Effector CD4-positive, alpha-beta T cell (primary cell): Measurements from ENCODE around the gene BACH2.
"Not testable (repeated sequence)": the region's sequence is repeated elsewhere in the genome, so short reads cannot be mapped to it uniquely, and the experiment has no call there.

Experiments
- DNase-seq: peaks from one replicate; pipeline ENCODE4 v3.0.0-alpha.2; 2020

The BACH2 gene

DNA sequence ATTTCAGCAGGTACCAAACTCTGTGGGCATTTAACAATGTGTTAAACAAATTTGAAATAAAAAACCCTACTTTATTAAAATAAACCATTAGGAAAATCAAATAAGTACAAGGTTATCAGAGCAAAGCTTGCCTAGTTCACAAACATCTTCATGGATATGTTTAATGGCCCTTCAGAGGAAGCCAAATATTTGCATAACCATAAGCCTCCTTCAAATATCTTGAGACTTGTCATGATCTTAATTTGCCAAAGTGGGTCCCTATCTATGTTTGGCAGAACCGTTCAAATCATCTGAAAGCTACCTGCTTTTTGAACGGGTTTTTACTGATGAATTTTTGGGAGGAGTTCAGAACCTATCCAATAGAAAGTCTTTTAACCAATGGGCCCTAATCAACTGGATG lies 176.3 kb downstream of the BACH2 start:
- DNase-seq = no peak

DNA sequence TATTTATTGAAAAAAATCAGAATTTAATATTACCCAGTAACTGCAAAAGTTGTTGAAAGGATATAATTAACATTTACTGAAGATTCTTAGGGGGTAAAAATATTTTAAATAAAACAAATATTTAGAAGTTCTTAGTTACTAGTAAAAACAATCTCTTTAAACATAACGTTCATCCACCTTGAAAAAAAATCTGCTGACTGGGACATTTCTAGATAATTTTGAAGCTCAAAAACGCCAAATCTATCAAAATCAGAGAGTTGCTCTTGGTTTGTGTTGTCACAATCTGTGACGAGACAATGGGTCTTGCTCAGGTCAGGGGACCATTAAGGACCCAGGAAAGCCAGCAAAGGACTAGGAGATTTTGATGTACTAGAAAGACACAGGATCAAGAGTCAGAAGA lies 177.0 kb downstream of the BACH2 start:
- DNase-seq = no peak

DNA sequence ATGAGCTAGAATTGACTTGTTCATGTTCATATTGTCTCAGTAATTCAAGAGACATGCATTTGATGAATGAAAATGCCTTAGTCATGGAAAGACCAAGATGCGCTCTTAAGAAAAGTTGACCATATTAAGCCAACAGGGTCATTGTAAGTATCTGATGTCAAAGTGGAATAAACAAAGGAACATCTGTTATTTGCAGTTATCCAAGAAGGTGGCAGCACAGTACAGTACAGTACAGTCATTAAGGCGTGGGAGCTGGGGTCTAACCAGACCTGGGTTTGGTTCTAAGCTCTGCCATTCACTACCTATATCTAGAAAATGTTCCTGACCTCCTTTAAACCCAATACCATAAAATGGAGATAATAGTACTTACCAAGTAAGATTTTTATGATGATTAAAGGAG lies 178.1 kb downstream of the BACH2 start:
- DNase-seq = no peak

DNA sequence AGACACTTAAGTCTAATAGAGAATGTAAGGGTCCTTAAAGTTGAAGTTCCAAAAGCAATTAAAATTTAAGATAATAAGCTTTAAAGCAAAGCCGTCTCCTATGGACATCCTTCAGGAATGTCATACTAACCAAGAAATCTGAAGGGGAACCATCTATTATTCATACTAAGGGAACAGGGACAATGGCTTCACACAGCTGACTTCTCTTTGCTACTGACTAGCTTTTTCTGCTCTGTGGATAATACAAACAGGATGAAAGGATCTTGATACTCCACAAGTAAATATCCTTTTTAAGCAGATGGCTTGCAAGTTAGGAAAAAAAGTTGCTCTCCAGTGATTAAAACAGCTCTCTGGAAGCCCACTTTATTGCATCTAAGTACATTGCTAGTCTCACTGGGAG lies 178.6 kb downstream of the BACH2 start:
- DNase-seq = no peak

DNA sequence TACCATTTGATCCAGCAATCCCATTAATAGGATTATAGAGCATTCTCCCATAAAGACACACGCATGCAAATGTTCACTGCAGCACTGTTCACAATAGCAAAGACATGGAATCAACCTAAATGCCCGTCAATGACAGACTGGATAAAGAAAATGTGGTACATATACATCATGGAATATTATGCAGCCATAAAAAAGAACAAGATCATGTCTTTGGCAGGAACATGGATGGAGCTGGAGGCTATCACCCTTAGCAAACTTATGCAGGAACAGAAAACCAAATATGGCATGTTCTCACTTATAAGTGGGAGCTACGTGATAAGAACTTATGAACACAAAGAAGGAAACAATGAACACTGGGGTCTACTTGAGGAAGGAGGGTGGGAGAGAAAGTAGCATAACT lies 180.5 kb downstream of the BACH2 start:
- DNase-seq = not testable (repeated sequence)

DNA sequence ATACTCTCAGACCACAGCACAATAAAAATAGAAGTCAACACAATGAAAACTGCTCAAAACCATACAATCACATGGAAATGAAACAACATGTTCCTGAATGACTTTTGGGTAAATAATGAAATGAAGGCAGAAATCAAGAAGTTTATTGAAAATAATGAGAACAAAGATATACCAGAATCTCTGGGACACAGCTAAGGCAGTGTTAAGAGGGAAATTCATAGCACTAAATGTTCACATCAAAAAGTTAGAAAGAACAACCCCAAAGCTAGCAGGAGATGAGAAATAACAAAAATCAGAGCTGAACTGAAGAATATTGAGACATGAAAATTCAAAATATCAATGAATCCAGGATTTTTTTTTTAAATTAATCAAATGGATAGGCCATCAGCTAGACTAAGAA lies 183.3 kb downstream of the BACH2 start:
- DNase-seq = no peak

DNA sequence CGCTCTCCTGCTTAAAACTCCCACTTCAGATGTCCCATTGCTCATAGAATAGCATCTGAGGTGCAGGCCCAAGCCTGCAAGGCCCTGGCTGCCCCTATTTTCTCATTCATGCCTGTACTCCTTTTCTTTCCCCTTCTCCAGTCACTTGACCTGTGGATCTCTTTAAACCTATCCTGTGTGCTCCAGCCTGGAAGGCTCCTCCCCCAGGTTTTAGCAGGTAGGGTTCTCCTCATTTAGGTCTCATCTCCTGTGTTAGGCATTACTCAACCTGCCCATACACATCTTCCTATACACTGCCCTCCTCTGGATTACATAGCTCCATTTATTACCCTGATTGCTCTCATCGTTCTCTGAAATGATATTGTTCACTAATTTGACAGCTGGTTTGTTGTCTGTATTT lies 185.3 kb downstream of the BACH2 start:
- DNase-seq = no peak

DNA sequence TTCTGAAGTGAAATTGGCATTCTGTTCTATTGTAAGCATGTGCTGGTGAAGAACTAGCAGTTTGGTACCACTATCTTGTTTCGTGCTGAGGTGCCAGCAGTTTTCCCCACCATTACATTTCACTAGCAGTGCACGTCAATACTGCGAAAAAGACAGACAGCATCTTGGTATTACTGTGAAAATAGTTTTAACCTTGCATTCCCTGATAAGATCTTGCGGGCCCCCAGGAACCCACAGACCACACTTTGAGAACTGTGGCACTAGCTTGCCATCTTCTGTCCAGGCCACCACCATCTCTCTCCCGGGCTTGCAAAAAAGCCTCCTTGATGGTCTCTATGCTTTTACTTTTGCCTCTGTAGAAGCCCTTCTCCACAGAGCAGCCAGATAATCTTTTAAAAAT lies 185.7 kb downstream of the BACH2 start:
- DNase-seq = peak; percentile 46

DNA sequence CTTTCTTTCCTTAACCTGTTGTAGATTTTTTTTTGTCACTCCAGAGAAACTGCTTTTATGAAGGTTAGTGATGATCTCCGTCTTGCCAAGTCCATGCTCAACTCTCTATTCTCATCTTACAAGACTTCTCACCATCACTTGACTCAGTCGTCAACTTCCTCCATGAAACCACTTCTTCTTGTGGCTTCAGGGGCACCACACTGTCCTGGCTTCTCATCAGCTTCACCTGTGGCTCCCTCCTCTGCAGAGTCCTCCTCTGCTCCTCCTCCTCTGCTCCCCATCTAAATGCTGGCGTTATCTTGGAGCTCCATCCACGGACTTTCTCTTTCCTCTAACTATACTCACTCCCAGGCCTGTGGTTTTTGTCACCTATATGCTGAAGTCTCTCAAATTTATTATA lies 187.5 kb downstream of the BACH2 start:
- DNase-seq = no peak

DNA sequence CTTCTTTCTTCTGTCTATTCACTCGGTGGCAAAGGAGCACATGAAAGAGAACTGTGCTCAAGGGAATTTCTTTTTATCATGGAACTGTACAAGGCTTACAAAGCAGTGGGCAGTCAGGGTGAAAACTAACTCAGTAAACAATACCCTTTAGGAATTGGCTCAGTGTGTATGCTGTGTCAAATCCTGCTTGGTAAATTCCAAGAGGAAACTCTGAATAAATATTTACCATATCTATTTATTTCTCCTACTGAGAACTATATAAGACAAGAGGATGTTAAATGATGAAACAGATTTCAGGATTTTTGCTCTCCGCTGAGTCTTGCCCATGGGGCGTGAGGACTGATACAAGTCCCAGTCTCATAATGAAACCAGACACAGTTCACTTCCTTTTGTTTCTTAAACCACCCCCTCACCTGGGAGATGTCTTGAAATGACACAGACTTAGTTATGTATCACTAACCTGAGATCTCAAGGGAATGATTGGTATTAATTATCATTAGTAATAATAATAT lies 188.8 kb downstream of the BACH2 start:
- no peak for DNase-seq

DNA sequence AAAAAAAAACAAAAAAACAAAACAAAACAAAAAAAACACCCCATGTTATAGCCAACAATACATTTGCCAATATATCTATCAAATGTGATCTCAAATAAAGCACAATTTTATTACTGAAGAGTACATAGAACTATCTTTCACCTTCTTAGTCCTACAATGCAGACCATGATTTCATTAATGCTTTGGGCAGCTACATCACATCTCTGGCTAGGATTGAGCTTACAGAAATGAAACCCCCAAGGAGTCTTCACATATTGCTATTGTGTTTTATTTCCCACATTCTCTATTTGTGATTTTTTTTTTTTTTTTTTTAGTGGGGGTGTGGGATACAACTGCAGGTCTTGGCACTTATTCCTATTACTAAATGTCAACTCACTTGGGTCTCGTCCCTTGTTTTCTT lies 189.3 kb downstream of the BACH2 start:
- DNase-seq = no peak

DNA sequence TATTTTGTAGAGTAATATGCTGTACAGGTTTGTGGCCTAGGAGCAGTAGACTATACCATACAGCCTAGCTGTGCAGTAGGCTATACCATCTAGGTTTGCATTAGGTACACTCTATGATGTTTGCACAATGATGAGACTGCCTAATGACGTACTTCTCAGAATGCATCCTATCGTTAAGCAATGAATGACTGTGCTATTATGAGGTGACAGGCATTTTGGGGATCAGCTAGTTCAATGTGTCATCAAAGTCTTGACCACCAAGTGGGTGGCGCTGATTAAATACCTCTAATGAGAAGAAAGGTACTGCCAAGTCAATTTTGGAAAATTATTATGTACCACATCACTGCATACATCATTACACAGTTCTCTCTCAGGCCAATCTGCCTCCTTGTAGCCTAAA lies 190.2 kb downstream of the BACH2 start:
- no peak for DNase-seq

DNA sequence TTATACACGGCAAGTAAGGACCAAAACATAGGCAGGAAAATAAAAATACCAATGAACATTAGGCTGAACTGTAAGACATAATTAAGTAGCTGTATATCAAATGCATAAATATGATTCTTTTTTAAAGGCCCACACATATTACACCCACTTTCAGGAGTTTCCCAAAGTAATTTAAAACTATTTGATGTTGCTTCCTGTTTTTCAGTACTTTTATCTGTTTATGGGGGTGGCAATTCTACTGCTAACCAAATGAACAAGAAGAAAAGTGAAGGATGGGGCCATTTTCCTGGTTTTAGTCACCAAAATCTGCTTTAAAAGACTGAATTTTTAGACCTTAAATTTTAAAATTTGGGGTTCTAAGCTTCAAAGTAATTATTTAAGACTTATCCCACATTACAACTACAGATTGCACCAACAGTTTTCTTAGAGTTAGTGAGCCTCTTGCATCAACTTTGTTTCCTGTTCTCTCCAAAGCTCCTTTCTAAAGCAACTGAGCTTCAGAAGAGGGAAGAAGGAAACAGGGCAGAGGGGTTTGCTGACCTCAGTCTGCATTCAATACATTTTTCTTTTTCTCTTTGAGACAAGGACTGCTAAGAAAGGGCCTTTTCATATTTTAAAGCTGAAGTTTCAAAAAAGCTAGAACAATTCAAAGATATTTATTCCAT lies 191.0 kb downstream of the BACH2 start:
- DNase-seq = no peak

DNA sequence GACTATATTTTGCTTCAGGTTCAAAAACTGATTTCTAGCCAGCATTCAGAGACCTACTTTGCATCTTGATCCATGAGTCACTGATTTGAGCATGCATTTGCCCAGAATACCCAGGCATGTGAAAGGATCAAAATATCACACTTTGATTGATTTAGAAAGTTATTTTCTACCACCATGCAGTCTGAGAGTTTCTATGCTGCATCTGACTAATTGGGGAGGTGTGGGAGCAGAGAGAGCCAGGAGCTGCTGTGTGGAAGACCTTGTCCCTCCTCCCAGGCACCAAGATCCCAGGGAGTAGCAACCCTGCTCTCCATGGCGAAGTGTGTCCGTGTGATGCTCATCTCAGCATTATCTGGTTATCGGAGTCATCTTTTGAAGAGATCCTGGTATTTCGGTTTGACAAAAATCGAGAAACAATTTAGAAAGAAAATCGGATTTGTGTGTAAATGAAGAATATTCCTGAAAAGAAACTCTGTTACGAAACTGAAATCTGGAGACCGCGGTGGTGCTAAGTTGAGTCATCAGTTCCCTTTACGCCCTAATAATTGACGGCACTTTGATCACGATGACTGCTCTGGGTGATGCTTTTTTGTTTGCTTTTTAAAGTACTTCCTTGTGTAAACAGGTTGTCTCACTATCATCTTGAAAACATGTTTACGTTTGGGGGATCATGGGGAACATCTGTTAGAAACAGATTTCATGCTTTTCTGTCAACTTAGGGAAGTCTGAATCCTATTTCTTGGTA lies 193.4 kb downstream of the BACH2 start:
- no peak for DNase-seq

DNA sequence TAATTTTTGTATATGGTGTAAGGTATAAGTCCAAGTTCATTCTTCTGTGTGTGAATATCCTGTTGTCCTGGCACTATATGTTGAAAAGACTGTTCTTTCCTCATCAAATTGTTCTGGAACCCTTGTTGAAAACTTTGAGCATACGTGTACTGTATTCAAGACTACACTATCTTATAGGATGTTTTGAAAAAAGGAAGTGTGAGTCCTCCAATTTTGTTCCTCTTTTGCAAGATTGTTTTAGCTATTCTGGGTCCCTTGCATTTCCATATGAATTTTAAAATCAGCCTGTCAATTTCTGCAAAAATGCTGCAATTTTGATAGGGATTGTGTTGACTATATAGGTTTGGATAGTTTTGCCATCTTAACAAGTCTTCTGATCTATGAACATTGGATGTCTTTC lies 195.2 kb downstream of the BACH2 start:
- no peak for DNase-seq

DNA sequence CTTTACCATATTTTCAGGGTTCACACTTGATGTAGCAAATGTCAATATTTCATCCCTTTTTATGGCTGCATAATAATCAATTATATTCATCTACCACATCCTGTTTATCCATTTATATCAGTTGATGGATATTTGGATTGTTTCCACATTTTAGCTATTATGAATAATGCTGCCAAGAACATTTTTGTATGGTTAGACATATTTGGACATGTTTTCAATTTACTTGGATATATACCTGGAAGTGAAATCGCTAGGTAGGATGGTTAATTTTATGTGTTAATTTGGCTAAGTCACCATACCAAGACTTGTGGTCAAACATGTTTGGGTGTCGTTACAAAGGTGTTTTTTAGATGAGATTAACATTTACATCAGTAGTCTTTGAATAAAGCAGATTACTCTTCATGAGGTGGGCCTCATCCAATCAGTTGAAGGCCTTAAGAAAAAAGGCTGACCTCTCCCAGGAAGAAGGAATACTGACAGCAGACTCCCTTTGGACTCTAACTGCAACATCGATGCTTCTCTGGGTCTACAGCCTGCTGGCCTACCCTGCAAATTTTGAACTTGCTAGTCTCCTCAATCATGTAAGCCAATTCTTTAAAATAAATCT lies 196.5 kb downstream of the BACH2 start:
- DNase-seq = no peak

DNA sequence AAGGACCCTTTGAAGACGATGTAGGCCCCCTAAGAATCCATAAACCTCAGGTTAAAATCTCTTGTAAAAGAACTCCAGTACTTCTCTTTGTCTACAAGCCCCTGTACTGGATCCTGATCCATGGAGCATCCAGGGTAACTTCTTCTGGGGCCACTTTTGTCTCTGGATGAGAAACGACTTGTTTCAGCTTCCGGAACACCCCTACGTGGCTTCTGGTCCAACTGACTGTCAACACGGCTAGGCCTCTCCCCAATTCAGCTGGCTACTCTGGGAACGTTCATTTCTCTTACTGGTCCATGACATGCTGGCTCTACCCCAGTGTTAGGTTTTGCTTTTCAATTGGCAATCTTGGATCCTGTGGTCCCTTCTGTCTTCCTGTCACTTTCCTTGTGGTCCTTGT lies 198.0 kb downstream of the BACH2 start:
- DNase-seq = no peak

DNA sequence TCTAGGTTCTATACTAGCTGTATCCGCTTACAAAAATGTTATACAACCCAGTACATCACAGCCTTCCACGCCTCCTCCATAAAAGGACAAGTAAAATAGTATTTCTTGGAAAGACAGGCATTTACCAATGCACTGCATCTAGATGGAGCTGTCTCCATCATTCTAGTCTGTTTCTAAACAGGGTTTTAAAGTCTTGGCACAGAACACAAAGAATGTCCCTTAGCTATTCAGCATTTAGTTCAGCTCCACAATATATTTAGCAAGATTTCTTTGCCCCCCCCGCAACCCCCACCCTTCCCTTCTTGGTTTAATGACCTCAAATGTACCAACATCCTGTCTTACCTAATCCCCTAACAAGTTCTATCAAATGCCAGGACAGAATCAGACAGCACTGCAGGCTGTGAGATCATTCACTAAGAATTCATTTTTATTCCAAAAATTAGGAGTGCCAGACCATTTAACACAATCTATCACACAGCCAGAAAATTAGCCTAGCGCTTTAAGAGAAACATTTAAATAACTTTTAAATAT lies 198.6 kb downstream of the BACH2 start:
- DNase-seq = no peak

DNA sequence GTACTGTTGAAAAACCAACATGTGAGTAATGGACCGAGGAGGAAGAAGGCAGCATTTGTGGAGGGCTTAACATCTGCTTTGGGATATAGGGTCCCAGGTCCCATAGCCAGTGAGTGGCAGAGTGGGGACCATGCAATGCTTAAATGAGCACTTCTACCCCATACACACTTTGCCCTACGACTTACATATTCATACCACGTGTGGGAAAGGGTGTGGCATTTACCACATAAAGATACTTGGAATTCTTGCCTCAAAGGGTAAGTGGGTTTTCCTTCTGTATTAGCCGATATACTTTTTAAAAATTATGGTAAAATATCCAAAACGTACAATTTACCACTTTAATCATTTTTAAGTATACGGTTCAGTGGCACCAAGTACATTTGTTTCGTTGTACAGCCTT lies 199.3 kb downstream of the BACH2 start:
- DNase-seq = no peak

DNA sequence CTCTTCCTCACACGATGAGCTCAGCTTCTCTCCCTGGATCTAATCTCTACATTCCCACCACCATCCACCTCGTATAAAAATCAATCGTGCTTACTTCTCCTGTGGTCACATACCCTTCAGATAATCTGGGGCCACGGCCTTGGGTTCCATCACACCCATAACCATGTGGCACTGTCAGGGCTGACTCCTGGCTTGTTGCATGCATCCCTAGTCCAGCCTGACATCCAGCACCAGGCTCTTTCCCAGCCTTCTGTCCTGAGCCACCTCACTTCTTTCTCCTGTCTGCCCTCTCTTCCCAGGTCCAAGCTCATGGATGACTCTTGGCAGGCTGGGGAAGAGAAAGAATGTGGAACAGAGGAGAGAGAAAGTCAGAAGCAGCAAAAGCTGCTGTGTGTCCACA lies 199.8 kb downstream of the BACH2 start:
- no peak for DNase-seq

DNA sequence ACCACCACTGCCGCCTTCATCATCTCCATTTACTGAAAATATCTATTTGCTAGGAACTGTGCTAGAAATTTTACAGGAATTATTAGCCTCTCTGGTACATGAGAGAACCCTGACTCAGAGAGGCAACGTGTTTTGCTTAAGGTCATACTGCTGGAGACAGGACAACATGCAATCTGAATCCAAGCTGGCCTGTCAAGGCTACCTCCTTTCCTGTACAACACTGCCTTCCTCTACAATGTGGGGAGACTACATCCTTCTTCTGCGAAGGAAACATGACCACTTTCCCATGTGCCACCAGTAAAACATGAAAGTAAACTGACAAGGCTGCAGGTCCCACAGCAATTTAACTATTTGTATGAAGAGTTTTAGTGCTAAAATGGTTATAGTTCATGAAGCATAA lies 200.9 kb downstream of the BACH2 start:
- DNase-seq = no peak

DNA sequence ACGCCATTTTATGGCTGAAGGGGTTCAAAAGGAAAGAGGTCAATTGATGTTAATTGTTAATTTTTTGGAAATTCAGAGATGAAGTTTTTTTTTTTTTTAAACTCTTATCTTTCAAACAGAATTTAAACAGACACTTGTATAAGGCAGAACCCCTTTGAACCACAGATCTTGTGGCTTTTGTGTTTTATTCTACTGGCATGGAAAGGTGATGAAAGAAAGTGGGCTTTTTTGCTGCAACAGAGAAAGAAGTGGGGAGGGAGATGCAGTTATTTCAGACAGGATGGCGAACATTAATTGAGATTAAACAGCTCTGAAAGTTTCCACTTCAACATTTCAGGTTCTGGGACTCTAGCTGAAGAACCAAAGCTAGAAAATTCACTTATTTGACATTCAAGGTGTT lies 201.5 kb downstream of the BACH2 start:
- DNase-seq = no peak

DNA sequence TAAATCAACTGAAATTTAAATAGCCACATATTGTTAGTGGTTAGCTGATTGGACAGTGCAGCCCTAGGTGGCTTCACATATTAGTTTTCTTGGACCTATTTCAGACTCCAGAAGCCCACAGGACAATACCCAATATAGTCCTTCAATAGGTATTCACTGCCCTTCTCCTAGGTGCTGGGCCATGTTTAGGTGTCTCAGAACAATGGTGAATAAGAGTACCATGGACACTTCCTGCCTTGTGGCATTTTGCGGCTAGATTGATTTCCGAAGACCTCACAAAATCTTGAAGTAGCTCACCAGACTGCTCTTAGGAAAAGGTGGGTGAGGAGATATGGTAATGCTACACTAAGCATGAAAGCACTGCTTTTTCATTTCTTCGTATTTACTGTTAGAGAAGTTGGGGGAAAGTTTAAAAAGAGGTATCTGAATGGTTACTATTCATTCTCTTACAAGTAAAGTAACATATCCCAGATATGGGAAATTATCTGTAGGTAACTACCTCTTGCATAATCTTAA lies 203.0 kb downstream of the BACH2 start:
- DNase-seq = no peak

DNA sequence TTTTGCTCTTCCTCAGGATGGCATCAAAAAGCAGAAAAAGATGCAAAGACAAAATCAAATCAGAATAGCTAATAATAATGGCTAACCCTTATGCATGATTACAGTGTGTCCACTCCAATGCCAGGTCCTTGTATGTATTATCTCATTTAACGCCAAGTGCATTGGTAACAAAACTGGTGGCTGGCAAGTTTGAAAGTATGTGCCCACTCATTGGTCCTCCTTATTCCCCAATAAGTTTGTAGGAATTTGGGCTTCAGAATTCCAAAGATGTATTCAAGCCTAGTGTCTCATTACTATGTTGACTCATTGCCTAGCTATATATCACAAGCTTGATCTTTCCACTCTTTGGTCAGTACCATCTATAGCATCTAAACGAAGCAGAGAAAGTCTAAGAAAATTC lies 205.8 kb downstream of the BACH2 start:
- no peak for DNase-seq
